PFSK-1 (cell line): ENCODE data around the gene ENTPD1.

Experiments used
- FOXP2 ChIP-seq: optimal IDR thresholded peaks from 2 replicates; pipeline ENCODE3; 2011; ENCODE audit warnings: borderline replicate concordance, control low read depth, inconsistent platforms; ENCODE audit not compliant: insufficient read depth; ENCODE audit errors: extremely low read length, extremely low read depth
- POLR2AphosphoS5 ChIP-seq: IDR thresholded peaks from 2 replicates; pipeline ENCODE4 v1.6.1; 2012; ENCODE audit warnings: low read depth, mild to moderate bottlenecking, control low read depth, low read length, moderate library complexity
- SIN3A ChIP-seq: IDR thresholded peaks from 2 replicates; pipeline ENCODE4 v1.6.1; 2012; ENCODE audit warnings: mild to moderate bottlenecking, low read length, moderate library complexity, borderline replicate concordance; ENCODE audit not compliant: insufficient read depth
- TAF1 ChIP-seq: IDR thresholded peaks from 2 replicates; pipeline ENCODE4 v1.6.1; 2012; ENCODE audit warnings: low read length, control low read depth, borderline replicate concordance; ENCODE audit not compliant: insufficient read depth
- TF ChIP-seq, protein P1 (sequence below), 2 experiments: IDR thresholded peaks; 2 replicates each; pipeline versions ENCODE4 v1.6.1 to v1.8.0; 2011 to 2012; ENCODE audit warnings: low read depth in 2 of 2, low read length in 2 of 2, control low read depth in 1 of 2, inconsistent platforms in 1 of 2, mild to moderate bottlenecking in 1 of 2, moderate library complexity in 1 of 2; ENCODE audit not compliant: insufficient read depth in 1 of 2

ENTPD1 gene

DNA sequence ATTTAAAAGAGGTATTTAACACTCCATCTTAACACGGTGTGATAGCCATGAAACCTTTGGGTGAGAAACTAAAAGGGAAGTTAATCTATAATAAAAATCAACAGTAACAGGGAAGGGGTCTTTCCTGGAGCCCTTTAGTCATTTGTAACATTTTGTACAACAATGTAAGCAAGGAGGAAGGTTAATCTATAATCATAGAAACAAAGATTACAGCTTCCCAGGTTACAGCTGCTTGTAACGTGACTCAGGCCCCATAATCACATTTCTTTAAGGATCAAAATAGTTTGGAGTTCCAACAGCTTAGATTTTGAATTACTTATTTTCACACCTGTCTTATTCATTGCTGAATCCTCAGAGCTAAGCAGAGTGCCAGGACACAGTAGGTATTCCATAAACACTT, 133.9 kb downstream of the ENTPD1 start:
- TF ChIP-seq FOXP2 (no peak), SIN3A (no peak), TAF1 (no peak), POLR2AphosphoS5 (no peak)
- TF ChIP-seq, protein P1, sequence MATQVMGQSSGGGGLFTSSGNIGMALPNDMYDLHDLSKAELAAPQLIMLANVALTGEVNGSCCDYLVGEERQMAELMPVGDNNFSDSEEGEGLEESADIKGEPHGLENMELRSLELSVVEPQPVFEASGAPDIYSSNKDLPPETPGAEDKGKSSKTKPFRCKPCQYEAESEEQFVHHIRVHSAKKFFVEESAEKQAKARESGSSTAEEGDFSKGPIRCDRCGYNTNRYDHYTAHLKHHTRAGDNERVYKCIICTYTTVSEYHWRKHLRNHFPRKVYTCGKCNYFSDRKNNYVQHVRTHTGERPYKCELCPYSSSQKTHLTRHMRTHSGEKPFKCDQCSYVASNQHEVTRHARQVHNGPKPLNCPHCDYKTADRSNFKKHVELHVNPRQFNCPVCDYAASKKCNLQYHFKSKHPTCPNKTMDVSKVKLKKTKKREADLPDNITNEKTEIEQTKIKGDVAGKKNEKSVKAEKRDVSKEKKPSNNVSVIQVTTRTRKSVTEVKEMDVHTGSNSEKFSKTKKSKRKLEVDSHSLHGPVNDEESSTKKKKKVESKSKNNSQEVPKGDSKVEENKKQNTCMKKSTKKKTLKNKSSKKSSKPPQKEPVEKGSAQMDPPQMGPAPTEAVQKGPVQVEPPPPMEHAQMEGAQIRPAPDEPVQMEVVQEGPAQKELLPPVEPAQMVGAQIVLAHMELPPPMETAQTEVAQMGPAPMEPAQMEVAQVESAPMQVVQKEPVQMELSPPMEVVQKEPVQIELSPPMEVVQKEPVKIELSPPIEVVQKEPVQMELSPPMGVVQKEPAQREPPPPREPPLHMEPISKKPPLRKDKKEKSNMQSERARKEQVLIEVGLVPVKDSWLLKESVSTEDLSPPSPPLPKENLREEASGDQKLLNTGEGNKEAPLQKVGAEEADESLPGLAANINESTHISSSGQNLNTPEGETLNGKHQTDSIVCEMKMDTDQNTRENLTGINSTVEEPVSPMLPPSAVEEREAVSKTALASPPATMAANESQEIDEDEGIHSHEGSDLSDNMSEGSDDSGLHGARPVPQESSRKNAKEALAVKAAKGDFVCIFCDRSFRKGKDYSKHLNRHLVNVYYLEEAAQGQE (IDR thresholded peaks at IDR 0.05; ENCODE audit: insufficient read depth in 1 of 2, low read depth in 2 of 2, low read length in 2 of 2) = no peak

DNA sequence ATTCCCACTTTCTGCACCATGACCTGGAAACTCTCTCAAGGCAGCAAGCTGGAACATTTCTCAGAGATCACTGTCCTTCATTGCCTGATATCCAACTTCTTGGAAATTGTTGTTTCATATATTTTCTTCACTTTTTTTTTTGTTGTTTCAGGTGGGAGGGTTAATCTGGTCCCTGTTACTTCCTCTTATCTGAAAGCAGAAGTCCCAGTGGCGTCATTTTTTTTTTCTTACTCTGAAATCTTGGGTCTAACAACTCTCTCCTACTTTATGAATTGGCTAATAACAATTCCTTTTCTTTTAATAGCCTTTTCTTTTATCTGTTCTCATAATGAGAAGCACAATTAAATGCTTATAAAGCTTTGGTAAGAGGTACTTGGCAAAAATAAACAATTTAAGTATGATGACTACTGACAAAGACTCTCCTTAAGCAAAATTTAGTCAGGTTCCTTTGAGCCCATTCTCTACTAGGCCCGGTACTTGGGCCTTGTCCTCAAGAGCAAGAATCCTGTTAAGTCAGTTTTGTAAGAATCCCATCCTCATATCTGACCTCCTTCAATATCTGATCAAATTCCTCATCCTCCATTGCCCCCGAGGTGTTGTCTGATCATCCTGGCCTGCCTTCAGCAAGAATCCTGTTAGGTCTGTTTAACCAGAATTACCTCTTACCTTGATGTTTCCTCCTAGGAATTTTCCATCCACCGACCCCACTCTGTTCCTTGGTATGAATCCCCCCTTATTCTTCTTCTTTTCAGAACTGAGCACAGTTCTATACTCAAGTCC, 140.3 kb downstream of the ENTPD1 start:
- TF ChIP-seq TAF1 (no peak), SIN3A (no peak), FOXP2 (no peak), POLR2AphosphoS5 (no peak)
- TF ChIP-seq, protein P1 (IDR thresholded peaks at IDR 0.05; ENCODE audit: insufficient read depth in 1 of 2, low read depth in 2 of 2, low read length in 2 of 2) = no peak

DNA sequence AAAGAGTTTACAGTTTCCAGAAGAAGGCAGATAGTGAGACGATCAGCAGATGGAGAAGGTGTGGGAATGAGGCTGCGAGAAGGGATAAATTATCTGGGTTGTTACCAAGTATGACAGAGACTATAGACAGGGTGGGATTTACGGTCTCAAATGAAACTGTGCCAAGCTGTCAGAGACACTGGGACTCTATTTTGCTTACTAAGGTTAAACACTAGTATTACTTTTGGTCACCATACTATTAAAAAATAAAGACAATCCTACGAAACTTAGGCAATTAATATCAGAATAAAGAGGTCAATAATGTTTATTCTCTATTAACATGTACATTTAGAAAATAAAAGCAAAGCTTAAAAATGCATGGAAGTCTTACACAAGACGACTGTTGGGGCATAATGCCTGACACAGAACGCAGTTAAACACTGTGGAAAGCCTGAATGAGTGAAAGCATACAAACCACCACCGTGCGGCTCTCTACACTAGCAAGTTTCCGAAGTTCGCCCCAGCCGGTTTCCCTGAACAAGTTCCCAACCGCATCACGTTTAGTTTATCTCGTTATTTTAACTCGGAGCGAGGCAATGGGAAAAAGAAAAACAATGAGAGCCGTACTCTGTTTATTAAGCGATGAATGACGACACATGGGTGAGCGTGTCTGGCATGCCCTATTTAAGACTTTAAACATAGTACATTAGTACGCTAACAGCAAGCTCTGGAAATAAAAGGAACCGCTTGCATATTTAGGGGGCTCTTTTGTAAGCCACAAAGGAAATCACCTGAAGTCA, 150.9 kb downstream of the ENTPD1 start:
- TF ChIP-seq TAF1 (no peak), POLR2AphosphoS5 (no peak), SIN3A (no peak), FOXP2 (no peak)
- TF ChIP-seq, protein P1 (IDR thresholded peaks at IDR 0.05; ENCODE audit: insufficient read depth in 1 of 2, low read depth in 2 of 2, low read length in 2 of 2) = no peak

DNA sequence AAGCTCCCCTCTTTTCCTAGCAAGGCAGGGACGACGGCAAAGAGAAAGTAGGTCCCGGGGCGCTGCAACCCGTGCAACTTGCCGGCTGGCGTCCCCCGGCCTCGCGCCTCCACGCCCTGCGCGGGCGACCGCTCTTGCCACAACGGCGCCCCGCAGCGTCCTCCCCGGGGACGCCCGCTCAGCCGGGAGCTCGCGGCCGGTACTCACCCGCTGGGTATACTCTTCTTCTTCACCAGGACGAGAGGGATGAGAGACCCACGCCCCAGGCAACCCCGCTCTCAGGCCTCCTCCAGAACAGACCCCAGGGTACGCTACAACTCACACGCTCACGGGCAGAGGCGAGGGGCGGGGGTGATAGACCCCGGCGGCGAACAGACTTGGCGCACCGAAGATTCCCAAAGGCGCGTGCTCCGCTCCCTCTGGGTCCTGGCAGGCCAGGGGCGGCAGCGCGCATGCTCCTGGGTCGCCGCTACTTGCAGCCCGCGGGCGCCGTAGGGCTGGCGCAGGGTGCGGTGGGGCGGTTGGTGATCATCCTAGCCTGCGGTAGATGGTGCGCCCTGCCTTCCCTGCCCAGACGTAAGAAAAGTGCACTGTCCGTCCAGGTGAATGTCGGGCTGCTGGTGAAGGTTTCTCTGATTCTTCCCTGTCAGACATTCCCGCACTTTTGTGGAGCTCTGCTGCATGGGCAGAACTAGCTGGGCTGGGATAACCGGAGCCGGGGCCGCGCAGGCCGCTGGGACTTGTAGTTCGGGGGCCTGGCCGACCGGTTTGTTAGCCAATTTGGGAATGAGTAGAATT, 151.7 kb downstream of the ENTPD1 start, which contains the start of gene CC2D2B:
Gene CC2D2B (plus strand): TSS at position 520 of the 798 bp plus-strand sequence. CDS start 3,349 bp downstream, outside the sequence.
- TF ChIP-seq SIN3A (peak; percentile 21; the same call in 1 of the 2 replicates), FOXP2 (peak; percentile 63), POLR2AphosphoS5 (peak; percentile 79), TAF1 (no peak)
- TF ChIP-seq, protein P1 (IDR thresholded peaks at IDR 0.05; ENCODE audit: insufficient read depth in 1 of 2, low read depth in 2 of 2, low read length in 2 of 2) = no peak
